HG03159 (cell line): ENCODE data around the gene ST7.

Experiments
- ATAC-seq: cut with Tn5 transposase; IDR thresholded peaks from one replicate; pipeline ENCODE4 v1.9.1; 2021; ENCODE audit warnings: mild to moderate bottlenecking, moderate library complexity; ENCODE audit not compliant: unreplicated experiment

The ST7 gene

DNA sequence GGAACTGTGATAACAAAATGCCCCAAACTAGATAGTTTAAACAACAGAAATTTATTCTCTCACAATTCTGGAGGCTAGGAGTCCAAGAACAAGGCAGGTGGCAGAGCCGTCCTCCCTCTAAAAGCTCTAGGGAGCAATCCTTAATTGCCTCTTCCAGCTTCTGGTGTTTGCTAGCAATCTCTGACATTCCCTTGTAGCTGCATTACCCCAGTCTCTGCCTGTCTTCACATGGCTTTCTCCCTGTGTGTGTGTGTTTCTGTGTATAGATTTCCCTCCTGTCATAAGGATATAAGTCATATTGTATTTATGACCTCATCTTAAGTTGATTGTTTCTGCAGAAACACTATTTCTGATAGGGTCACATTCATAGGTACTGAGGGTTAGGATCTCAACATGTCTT lies 192.0 kb downstream of the ST7 start:
- no peak for ATAC-seq

GRCh38 chr7:117146059-117146458 lies 192.8 kb downstream of the ST7 start:
- no peak for ATAC-seq

DNA sequence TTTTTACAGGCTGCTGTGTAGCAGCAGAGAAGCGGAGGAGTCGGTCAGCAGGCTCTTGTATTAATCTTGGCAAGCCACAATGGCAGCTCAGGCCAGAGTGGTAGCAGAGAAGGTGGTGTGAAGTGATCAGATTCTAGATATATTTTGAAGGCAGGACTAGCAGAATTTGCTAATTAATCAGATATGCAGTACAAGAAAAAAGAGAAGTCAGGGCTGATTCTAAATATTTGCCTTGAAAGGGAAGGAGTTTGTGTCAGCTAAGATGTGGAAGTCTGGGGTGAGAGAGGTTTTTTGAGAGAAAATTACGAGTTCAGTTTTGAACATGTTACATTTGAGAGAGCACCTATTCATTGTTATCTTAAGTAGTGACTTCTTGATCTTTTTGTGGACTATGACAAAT lies 193.2 kb downstream of the ST7 start:
- no peak for ATAC-seq

DNA sequence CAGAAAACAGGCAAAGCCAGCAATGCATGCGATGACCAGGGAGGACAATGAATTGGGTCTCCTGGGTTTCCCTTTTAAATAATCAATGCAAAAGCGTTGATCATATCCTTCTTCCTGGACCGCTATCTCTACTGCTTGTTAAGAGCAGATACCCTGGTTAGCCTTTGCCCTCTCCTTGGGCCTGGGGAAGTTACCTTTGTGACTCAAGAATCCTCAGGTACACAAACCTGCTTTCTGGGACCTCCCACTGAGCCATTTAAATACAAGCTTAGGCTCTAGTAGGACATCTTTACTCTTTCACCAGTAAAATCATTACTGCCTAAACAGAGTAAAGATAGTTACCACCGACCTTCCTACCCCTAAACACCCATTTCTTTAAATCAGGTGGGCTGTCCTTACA lies 195.7 kb downstream of the ST7 start:
- ATAC-seq, result no peak

DNA sequence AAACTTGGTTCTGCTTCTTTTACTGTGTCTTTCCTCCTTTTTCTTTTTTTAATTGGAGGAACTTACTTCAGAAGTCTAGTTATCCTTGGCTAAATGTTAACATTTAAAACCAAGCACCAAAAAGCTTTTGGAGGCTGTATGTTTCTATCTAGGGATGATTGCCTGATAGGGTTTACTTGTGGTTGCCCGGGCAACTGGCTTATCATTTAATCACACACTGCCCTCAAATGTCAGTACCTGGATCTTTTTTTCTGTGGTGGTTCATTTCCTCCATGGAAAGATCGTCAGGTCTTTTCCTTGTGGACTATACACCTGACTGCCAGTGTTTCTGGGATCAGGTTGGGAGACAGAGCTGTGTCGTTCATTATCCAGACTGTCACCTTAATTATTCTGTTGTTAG lies 196.4 kb downstream of the ST7 start:
- no peak for ATAC-seq

GRCh38 chr7:117152213-117153007 lies 199.1 kb downstream of the ST7 start:
- no peak for ATAC-seq

DNA sequence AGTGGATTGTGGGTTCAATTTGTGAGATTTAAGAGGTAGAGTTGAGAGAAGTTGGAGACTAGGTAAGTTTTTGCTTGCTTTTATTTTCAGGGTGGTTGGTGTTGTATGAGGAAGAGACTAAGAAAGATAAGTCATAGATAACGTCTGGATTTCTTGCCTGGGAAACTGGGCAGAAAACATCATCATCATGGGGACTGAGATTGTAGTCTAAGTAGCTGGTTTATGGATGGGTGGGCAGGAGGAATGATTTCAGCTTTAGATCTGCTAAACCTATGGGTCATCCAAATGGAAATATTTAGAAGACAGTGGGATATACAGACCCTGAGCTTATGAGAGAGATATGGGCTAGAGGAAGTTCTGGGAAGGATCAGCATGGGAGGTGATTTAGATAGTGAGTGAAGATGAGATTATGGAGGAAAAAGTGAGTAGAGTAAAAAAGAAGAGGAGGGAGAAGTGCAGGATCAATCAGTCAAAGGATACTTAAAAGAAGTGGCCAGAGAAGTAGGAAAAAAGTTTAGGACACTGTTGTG lies 199.8 kb downstream of the ST7 start:
- ATAC-seq, result no peak

DNA sequence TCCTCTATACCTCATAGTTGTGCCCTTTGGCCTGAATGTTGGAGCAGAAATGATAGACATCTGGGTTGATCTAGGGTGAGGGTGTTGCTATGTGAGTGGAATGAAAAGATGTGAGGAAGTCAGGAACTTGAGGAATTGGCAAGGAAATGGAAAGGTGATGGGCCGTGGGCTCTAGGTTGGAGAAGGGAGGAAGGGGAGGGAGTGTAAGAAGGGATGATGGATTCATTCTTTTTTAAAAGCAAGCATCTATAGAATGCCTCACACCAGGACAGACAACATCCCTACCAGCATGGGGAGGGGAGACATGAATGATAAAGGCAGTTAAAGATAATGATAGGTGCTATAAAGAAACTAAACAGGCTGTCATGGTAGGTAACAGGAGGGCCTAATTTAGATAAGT lies 201.4 kb downstream of the ST7 start:
- no peak for ATAC-seq

DNA sequence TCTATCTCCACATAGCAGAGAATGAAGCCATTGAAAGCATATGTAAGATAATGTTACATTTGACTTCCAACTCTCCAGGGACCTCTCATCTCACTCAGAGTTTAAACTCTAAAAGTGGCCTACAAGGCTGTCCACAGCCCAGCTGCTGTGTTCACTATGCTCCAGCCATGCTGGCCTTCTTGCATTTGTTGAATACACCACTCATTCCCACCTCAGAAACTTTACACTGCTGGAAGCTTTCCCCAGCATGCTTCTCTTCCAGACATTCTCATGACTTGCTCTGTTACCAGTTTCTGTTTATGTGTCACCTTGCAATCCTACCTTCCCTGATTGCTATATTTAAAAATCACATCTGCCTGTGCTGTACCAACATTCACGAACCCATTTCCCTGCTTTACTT lies 202.4 kb downstream of the ST7 start:
- no peak for ATAC-seq

- no peak for ATAC-seq
Observed at GRCh38 chr7:117157241-117158209, 204.2 kb downstream of the ST7 start.

DNA sequence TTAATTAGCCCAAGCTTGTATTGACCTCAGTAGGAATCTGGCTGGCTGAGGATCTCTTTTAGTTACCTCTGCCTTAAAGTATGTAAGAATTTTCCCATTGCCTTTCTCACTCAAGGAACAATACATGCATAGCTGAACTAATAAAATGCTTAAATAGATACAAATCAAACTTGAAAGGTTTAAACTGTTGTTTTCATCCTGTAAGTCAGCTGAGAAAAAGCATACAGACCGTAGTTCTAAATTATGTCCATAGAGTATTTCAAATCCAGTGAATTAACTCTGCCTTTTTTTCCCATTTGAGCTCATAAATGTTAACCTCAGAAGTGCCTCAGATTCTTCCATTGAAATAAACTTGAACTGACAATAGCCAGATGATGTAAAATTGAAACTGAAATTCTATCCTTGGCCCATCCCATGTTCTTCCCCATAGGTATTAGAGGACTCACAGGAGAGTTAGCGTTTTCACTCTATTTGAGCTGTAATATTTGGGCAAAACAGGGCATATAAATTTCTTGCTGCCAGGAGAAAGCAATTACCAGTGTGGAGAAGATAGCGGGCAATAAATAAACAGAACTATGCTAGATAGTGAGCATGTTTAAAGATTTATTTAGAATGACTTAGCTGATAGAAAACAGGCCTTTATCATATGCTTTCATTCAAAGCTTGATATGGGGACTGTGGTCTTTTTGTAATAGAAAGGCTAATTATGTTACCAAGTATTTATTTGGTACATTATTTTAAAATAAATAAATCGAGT lies 205.8 kb downstream of the ST7 start:
- no peak for ATAC-seq

DNA sequence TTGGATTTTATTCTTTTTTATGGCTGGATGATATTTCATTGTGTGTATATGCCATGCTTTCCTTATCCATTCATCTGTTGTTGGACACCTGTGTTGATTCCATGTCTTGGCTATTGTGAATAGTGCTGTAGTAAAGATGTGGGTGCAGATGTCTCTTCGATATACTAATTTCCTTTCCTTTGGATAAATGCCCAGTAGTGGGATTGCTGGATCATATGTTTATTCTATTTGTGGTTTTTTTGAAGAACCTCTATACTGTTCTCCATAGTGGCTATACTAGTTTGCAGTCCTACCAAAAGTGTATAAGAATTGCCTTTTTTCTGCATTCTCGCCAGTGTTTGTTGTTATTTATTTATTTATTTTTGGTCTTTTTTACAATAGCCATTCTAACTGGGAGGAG lies 209.8 kb downstream of the ST7 start:
- ATAC-seq, result no peak

DNA sequence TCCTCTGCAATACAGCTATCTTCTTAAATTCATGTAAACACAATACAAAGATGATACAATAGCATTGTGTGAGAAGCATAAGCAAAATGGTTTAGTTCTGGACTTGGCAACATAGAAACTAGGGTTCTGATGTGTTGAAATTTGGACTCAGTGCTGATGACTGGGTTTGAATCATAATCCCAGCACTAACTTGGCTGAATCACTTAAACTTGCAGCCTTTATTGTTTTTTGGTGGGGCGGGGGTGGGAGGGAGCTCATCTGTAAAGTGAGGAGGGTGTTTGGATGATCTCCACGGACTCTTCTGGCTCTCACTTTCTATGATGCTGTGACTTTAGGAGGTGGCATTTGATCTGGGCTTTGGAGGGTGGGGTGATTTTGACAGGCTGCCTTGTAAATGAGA lies 211.3 kb downstream of the ST7 start:
- no peak for ATAC-seq

DNA sequence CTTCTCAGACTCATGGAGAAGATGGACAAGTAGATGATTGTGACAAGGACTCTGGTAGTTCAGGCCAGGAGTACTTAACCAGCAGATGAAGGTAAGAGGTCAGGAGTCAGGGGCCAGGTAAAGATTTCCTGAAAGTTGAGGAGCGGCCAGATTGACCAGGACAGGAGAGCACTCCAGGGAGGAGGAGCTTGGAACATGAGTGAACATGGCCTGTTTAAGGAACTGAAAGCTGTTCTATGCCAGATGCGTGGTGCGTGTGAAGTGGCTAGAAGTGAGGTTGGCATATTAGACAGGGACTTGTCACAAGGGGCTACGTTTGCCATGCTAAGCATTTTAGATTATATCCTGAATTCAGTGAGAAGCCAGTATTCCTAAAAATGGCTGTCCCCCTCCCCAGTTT lies 212.4 kb downstream of the ST7 start:
- ATAC-seq, result no peak

DNA sequence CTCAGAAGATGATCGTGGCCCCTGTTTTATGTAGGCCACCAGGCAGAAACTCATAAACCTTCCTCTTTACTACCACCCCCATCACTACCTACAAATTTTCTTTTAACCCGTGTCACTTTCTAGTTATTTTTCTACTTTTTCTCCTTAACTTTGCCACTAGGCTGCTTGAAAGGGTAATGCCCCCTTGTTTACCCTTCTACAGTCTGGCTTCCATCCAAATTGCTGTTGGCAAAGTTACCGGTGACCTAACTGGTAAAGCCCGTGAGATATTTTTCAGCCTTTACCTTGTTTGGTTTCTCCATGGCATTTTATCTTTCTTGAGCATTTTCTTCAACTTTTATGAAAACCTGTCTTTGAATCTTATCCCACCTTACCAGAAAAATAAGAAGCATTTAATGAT lies 216.6 kb downstream of the ST7 start:
- ATAC-seq, result no peak

DNA sequence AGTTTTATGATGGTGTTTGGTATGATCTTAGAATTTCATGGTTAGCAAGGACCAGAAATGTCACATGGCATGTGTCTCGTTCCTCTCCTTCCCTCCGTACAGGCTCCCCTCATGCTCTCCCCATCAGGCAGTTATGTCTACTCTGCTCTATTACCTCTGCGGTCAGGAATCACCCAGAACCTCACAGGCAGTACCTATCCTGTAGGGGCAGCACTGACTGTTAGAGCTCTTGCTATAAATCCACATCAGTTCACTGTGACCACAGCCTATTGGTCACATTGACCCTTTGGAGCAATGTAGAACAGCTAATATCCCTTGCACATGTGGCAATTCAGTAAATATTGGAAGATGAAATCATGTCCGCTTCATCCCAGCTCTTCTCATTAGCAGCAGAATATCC lies 217.8 kb downstream of the ST7 start:
- no peak for ATAC-seq

- no peak for ATAC-seq
Observed at GRCh38 chr7:117172283-117172682, 219.0 kb downstream of the ST7 start.

GRCh38 chr7:117173035-117173770 lies 219.9 kb downstream of the ST7 start:
- no peak for ATAC-seq

GRCh38 chr7:117176206-117176605 lies 222.9 kb downstream of the ST7 start:
- no peak for ATAC-seq

GRCh38 chr7:117178600-117178999 lies 225.3 kb downstream of the ST7 start:
- ATAC-seq, result no peak
